ENCODE results near the gene DNASE2.

DNASE2 gene

DNA sequence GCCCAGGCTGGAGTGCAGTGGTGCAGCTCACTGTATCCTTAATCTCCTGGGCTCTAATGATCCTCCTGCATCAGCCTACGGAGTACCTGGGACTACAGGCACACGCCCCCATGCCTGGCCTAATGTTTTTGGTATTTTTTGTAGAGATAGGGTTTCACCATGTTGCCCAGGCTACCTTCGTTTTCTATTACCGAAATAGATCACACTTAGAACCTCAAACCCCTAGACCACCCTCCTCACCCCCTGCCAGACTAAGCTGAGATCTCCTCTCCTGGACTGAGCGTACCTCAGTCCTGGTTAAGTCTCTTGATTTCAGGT lies 5.4 kb upstream of the DNASE2 start:
- DNase-seq, result no peak

DNA sequence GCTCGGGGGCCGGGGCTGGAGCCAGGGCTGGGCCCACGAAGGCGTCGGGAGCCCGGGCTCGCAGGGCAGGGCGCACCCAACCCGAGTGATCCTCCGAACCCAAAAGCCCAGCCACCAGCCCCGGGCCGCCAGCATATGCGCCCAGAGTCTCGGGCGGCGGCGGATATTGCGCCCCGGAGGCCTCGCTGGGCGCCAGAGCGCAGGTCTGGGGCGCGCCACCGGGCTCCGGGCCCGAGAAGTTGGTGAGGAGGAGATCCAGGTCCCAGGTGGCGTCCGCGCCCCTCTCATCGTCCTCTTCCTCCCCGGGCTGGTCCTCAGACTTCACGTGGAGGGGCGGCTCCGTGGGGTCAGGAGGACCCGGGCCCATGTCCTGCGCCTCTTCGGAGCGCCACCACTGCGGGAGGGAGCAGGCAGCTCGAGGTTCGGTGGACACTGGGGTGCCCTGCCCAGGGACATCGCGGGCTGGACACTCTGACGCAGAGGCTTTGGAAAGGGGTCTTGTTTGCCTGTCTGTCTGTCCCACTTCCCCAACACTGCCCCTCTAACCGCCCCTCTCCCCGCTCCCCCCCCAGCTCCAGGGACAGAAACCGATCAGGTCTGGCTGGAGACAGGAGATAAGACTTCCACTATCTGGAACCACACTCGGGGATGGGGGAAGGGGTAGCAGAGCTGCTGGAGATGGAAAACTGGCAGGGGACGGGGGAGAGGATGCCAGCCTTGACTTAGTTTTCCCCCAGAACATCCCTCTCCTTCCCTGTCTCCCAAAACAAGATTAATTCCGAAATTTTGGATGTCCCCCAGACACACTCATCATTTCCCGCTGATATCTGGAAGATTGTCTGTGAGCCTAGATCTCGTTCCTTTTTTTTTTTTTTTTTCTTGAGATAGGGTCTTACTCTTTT lies 4.8 kb upstream of the DNASE2 start:
- DNase-seq, result peak; percentile 63

DNA sequence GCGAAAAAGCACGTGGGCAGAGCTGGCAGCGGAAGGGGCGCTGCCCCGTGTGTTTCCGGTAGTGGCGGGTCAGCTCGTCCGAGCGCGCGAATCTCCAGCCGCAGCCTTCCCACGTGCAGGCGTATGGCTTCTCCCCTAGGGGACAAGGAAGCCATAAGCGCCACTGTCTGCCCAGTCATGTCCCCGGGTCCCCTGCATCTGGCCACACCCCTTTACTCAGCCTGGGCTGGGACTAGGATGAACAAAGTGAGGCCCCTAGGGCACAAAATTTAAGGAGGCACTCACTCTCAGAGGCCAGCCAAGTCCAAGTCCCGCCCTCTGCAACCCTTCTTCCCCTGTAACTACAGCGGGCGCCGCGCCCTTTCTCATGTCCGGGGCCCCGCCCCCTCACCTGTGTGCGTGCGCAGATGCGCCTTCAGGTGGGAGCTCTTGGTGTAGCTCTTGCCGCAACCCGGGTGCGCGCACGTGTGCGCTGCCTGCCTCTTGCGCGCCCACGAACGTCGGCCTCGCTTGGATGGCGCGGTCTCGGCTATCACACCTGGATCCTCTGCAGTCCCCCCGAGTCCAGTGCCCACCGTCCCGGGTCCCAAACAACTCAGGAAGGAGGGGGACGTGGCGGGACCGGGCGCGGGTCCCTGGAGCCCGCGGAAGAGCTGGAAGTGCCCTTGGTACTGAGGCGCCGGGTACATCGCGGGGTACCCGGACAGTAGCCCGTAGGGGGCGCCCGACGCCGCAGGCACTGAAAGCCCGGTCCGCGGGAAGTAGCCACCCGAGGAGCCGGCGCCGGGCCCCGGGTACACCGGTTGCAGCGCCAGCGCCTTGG lies 3.9 kb upstream of the DNASE2 start:
- peak; percentile 96 for DNase-seq

DNA sequence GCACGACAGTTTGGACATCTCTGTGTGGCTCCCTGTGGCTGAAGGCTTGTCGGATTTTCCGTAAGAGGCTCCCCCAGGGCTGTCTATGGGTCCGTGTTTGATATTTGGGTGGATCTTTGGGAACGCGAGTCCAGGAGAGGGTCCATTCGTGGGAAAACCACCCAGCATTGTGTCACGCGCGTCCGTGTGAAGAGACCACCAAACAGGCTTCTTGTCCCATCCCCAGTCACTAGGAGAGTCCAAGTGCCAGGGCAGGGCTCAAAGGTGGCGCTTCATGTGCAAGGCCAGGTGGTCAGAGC lies 3.3 kb upstream of the DNASE2 start:
- DNase-seq, result no peak

DNA sequence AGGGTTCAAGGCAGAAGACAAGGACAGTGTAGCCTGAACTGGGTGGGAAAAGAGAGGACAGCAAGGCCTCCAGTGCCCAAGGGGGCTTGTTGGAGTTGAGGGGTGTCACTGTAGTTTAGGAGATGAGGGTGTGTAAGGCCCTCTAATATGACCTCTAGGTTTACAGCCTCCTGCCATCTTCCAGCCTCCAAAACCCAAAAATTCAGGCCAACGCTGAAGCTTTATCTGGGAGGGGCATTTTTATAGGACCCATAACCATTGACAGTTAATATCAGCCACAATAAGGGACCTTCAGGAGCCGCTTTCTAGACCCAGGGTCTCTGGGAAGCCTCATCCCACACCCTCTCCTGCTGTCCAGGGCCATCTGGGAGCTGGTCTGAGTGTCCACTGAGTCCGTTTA lies 3.0 kb upstream of the DNASE2 start:
- no peak for DNase-seq

DNA sequence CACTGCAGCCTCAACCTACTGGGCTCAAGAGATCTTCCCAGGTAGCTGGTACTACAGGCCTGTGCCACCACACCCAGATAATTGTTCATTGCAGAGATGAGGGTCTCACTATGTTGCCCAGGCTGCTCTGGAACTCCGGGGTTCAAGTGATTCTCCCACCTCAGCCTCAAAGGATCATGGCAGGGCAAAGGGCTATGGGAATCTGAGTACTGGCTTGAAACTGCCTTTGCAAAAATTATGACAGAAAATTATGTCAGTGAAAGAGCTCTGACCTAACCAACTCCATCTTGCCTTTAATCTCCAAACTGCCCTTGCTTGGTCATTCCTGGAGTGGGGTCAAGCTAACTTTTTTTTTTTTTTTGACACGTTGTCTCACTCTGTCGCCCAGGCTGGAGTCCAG lies 1.3 kb upstream of the DNASE2 start:
- no peak for DNase-seq

DNA sequence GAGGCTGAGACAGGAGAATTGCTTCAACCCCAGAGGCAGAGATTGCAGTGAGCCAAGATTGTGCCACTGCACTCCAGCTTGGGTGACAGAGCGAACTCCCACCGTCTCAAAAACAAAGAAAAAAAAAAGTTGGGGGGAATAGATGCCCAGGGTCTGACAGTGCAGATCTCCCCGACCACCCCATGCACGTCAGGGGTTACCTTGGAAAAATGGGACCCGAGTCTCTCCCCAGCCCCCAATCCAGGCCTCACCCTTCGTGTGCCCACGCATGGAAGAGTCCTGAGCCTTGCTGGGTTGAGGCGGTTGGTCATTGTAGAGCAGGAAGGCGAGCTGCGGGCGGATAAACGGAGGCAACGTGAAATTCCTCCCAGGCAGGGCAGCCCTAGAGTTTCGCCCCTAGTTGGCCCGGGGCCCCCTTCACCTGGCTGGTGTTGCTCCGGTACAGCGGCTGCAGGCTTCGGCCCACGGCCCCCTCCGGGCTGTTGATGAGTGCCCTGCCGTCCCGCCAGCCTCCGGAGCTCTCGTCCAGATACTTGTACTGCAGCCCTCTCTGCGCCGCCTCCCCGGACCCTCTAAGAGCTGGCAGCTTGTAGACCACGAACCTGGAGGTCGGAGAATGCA lies 588 bp downstream of the DNASE2 start:
- peak; percentile 65 for DNase-seq

DNA sequence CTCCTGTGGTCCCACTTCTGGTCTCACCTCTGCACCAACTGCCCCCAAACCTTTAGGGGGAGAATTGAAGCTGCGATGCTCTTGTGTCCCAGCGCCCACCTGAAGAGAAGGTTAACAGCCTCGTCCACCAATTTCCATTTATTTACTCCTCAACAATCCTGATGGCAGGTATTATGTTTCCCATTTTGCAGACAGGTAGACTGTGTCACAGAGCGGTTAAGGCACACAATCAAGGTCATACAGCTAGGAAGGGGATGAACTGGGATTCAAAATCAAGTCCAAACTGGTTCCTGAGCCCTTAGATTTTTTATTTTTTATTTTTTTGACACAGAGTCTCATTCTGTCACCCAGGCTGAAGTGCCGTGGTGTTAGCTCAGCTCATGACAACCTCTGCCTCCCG lies 6.2 kb downstream of the DNASE2 start:
- no peak for DNase-seq

DNA sequence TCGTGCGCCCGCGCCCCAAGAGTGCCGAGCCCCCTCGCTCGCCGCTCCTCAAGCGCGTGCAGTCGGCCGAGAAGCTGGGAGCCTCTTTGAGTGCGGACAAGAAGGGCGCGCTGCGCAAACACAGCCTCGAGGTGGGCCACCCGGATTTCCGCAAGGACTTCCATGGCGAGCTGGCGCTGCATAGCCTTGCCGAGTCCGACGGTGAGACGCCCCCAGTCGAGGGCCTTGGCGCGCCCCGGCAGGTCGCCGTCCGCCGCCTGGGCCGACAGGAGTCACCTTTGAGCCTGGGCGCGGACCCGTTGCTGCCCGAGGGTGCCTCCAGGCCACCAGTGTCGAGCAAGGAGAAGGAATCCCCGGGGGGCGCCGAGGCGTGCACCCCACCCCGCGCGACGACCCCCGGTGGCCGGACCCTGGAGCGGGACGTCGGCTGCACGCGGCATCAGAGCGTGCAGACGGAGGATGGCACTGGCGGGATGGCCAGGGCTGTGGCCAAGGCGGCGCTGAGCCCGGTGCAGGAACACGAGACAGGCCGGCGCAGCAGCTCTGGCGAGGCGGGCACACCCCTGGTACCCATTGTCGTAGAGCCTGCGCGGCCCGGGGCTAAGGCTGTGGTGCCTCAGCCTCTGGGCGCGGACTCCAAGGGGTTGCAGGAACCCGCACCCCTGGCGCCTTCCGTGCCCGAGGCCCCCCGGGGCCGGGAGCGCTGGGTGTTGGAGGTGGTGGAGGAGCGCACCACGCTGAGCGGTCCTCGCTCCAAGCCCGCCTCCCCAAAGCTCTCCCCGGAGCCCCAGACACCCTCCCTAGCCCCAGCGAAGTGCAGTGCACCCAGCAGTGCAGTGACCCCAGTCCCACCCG lies 7.1 kb downstream of the DNASE2 start:
- DNase-seq, result no peak

DNA sequence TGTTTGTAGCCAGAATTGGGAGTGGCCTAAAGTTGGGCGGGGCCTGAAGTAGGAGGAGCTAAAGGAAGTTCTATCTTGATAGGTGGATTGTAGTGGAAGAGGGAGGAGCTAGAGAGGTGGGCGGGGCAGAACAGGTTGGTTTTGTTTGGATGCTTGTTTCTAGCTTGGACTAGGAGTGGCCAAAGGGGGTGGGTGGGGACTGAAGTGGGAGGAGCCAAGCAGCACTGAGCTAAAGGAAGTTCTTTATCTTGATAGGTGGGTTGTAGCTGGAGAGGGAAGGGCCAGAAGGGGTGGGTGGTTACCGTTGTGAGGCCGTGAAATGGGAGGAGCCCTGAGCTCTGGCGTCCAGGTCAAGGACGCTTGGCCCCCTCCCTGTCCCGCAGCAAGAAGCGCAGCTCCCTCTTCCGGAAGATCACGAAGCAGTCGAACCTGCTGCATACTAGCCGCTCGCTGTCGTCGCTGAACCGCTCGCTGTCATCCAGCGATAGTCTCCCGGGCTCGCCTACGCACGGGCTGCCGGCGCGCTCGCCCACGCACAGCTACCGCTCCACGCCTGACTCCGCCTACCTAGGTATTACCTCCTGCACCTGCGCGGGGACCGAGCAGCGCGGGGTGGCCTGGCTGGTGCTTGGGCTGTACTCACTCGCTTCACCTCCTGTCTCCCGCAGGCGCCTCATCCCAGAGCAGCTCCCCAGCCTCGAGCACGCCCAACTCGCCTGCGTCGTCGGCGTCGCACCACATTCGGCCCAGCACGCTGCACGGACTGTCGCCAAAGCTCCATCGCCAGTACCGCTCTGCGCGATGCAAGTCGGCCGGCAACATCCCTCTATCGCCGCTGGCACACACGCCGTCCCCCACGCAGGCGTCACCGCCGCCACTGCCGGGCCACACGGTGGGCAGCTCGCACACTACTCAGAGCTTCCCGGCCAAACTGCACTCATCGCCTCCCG lies 8.0 kb downstream of the DNASE2 start:
- peak; percentile 69 for DNase-seq

DNA sequence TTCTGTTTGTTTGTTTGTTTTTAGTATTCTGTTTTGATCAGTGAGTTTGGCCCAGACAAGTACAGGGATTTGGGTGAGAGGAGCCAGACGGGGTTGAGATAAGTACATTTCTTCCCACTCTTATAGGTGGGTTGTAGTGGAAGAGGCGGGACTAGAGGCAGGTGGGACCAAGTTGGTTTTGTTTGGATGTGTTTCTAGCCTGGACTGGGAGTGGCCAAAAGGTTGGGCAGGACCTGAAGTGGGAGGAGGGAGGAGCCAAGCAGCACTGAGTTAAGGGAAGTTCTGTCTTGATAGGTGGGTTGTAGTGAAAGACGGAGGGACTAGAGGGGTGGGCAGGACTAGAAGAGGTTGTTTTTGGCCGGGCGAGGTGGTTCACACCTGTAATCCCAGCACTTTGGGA lies 9.0 kb downstream of the DNASE2 start:
- DNase-seq, result no peak

DNA sequence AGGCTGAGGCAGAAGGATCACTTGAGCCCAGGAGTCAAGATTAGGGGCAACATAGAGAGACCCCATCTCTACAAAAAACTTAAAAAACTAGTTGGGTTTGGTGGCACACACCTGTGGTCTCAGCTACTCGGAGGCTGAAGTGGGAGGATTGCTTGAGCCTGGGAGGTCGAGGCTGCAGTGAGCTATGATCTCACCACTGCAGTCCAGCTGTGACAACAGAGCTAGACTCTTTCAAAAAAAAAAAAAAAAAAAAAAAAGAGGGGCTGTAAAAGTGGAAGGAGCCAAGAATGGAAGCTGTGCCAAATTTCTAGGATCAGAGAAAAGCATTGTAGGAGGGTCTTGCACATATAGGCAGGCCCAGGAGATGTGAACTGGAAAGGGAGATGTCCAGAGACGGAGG lies 9.6 kb downstream of the DNASE2 start:
- DNase-seq, result no peak

DNA sequence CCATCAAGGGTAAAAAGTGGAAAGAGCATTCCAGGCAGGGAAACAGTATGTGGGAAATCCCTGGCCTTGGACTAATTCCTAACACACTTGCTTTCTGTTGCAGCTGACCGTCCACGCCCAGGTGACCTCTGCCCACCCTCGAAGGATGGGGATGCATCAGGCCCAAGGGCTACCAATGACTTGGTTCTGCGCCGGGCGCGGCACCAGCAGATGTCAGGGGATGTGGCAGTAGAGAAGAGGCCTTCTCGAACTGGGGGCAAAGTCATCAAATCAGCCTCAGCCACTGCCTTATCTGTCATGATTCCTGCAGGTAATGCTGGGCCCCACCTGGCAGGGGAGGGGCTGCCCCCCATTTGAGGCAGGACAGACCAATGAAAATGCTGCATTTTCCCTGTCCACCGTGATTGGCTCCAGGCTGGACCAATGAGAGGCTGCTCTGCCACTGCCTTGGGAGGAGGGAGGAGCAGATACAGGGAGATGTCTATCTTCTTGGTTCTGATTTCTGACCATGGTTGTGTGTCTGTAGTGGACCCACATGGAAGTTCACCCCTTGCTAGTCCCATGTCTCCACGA lies 12.6 kb downstream of the DNASE2 start:
- no peak for DNase-seq

DNA sequence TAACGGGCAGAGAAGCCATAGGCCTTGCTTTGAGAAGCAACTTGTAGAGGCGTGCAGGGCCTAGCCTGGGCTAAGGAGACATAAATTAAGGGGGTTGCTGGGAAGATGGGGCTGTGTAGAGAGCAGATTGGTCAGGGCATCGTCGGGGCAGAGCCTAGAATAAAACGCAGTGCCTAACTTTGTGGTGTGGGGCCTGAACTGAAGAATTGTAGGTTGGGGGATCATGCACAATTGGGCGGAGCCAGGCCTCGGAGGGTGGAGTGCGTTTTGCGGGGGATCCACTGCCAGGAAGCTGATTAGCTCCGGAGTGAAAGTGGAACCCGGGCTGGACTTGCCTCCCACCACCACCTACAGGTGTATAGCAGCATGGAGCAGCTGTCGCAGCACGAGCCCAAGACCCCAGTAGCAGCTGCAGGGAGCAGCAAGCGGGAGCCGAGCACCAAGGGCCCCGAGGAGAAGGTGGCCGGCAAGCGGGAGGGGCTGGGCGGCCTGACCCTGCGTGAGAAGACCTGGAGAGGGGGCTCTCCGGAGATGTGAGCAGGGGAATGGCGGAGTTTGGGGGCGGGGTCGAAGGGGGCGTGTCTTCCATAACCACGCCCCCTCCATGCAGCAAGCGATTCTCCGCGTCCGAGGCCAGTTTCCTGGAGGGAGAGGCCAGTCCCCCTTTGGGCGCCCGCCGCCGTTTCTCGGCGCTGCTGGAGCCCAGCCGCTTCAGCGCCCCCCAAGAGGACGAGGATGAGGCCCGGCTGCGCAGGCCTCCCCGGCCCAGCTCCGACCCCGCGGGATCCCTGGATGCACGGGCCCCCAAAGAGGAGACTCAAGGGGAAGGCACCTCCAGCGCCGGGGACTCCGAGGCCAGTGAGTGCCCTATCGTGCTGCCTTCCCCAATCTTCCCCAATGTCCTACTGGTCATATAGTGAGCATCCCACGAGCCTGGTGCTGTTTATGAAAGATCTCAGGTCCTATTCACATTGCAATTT lies 13.8 kb downstream of the DNASE2 start:
- peak; percentile 91 for DNase-seq

DNA sequence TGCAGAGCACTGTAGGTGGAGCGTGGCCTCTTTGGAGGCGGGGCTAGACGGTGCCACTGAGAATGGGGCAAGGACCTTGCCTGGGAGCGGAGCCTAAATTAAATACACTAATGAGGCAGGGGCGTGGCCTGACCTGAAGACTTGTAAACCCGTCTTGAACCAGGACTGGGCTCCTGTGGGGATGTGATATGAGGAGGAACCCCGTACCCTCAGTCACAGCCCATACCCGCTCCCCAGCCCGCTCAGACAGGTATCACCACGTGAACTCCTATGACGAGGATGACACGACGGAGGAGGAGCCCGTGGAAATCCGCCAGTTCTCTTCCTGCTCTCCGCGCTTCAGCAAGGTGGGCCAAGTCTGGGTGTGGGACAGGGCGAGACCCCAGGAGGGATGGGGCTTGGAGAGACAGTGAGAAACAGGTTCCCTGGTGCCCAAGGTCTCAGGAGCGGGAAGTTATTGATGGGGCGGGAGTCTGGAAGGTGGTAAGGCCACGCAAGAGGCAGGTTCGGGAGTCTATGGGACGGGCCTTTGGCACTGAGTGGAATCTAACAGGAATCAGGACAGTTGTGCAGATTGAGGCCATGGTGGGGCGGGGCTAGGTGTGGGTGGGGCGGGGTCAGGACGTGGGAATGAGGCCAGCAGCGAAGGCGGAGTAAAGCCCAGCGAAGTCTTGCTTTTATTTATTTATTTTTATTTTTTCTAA lies 14.7 kb downstream of the DNASE2 start:
- no peak for DNase-seq

DNA sequence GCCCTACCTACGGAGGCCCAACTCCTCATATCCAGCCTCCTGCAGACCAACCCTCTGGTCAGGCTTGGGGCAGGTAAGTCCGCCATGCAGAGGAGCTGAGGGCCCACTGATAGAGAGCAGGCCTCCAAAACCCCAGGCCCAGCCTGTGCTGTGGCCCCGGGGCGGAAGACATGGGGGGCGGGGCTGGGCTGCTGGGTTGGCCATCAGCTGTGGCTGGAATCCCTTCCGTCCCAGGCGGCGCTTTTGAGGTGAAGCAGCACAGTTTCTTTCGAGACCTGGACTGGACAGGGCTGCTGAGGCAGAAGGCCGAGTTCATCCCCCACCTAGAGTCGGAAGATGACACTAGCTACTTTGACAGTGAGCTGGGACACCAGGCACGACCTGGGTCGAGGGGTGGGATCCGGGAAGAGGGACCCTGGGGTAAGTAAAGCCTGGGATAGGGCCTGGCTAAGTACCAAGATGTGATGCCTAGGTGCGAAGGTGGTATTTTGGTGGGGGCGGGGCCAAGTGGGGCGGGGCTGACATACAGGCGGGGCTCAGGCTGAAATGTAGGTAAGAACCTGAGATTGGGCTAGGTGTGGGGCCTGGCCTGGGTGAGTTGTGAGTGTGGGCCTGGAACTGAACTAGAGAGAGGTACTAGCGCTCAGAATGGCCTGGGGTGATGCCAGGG lies 15.4 kb downstream of the DNASE2 start:
- DNase-seq, result no peak

DNA sequence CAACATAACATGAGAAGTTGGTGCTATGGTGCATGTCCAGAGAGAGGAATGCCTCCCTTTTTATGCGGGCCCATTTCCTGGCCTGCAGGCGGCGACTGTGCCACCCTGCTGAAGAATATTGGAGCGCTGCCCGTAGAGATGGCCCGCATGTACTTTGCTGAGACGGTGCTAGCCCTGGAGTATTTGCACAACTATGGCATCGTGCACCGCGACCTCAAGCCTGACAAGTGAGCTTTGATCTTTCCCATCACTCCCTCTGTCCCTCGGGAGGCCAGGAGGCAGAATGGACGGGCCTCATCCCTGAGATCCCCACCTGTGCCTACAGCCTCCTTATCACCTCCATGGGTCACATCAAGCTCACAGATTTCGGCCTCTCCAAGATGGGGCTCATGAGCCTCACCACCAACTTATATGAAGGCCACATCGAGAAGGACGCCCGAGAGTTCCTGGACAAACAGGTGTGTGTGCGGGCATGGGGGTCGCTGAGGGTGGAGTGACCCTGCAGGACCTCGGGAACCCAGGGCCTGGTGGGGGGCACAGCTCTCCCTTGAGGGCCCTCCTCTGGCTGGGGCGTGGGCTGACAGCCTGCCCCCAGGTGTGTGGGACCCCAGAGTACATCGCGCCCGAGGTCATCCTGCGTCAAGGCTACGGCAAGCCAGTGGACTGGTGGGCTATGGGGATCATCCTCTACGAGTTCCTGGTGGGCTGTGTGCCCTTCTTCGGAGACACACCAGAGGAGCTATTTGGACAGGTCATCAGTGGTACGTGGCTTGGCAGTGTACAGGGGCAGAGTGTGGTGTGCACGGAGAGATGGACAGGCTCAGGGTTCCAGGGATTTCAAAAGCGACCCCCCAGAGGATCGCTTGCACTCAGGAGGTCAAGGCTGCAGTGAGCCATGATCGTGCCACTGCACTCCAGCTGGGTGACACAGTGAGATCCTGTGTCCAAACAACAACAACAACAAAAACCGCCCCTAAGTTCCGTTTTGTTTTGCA lies 16.2 kb downstream of the DNASE2 start:
- no peak for DNase-seq

DNA sequence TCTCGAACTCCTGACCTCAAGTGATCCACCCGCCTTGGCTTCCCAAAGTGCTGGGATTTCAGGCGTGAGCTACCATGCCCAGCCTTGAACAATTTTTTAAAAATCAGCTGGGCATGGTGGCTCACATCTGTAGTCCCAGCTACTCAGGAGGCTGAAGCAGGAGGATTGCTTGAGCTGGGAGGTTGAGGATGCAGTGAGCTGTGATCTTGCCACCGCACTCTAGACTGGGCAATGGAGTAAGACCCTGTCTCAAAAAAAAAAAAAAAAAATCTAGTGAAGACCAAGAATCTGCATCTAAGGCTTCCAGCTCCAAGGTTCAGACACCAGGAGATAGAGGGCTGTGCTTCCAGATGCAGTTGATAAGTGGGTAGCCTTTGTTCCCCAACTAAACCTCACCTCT lies 17.1 kb downstream of the DNASE2 start:
- DNase-seq, result no peak

Data from activated CD8-positive, alpha-beta memory T cell treated with anti-CD3 and anti-CD28 coated beads, Interleukin-2, amount 50 U/mL, for 48 hours (primary cell).